HL-60/S4 treated with retinoic acid at 250 ng/mL for 4 days and 3 days (cell line): ENCODE results near the gene LRRC61.

Experiments
- in situ Hi-C: fragments of 300-500 bp; cut with MboI; formaldehyde crosslinking; loops from 2 replicates; pipeline ENCODE4 v1.7.0; 2022; ENCODE audit warnings: low sequenced_read_pairs

The LRRC61 gene

DNA sequence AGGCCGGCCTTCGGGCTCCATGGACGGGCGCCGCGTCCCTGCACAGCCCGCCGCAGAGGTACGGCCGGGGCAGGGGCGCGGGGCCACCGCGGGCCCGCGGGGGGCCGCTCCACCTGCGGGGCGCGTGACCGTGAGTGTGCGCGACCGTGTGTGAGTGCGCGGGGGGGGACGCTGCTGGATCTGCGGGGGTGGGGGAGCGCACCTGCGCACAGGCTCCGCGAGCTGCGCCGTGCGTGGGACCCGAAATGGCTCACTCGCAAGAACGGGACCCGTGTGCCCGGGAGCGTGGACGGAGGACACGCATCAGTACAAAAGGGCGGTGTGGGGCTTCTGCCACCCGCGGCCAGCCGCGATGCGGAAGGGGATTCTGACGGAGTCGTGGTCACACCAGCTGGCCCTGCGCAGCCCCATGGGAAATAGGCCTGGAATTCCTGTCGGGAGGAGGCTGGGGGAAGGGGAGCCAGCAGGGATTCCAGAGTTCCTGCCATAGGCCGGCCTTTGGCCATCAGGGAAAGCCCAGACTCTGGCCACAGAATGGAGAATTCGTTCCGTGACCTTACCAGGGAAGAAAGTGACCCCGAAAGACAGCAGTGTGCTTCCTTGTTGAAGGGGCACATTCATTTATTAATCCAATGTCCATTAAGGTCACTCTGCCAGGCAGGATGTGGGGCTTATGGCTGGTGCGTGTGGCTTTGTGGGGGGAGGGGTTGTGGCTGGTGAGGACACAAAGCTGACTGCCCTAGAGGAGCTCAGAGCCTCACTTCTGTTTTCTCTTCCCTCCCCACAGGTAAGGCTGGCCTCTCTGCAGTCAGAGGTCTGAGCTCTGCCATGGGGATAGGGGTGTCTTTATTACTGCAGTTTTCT lies 46.0 kb downstream of the LRRC61 start:
- in situ Hi-C loops, result no loop called here

- in situ Hi-C loops, result no loop called here
Measured at GRCh38 chr7:150369748-150370501, 46.8 kb downstream of the LRRC61 start.

DNA sequence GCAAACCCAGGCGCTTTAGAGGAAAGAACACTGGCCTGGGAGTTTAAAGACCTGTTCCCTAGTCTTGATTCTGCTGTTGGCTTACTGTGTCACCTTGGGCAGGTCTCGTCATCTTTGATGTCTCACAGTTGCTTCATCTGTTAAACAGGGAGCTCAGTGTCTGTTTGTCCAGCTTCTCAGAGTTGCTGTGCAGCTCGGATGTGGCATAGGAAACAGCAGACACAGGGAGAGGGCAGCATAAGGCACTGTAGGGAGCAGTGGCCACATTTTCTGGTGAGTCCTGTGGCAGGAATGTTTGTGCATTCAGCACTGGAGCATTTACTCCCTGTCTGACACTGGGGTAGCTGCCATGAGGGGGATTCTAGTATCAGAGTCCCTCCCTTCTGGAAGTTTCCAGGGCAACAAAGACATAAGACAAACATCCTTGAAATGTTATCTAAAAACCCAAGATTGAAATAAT lies 47.5 kb downstream of the LRRC61 start:
- in situ Hi-C loops, result no loop called here

DNA sequence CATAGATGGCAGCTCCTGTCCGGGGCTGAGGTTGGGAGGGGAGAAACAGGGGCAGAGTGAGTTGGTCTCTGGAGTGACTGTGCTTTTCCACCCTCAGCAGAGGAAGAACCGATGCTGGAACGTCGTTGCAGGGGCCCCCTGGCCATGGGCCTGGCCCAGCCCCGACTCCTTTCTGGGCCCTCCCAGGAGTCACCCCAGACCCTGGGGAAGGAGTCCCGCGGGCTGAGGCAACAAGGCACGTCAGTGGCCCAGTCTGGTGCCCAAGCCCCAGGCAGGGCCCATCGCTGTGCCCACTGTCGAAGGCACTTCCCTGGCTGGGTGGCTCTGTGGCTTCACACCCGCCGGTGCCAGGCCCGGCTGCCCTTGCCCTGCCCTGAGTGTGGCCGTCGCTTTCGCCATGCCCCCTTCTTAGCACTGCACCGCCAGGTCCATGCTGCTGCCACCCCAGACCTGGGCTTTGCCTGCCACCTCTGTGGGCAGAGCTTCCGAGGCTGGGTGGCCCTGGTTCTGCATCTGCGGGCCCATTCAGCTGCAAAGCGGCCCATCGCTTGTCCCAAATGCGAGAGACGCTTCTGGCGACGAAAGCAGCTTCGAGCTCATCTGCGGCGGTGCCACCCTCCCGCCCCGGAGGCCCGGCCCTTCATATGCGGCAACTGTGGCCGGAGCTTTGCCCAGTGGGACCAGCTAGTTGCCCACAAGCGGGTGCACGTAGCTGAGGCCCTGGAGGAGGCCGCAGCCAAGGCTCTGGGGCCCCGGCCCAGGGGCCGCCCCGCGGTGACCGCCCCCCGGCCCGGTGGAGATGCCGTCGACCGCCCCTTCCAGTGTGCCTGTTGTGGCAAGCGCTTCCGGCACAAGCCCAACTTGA lies 48.2 kb downstream of the LRRC61 start:
- in situ Hi-C loops, result no loop called here

GRCh38 chr7:150371996-150372270 lies 48.8 kb downstream of the LRRC61 start:
- in situ Hi-C loops, result no loop called here

DNA sequence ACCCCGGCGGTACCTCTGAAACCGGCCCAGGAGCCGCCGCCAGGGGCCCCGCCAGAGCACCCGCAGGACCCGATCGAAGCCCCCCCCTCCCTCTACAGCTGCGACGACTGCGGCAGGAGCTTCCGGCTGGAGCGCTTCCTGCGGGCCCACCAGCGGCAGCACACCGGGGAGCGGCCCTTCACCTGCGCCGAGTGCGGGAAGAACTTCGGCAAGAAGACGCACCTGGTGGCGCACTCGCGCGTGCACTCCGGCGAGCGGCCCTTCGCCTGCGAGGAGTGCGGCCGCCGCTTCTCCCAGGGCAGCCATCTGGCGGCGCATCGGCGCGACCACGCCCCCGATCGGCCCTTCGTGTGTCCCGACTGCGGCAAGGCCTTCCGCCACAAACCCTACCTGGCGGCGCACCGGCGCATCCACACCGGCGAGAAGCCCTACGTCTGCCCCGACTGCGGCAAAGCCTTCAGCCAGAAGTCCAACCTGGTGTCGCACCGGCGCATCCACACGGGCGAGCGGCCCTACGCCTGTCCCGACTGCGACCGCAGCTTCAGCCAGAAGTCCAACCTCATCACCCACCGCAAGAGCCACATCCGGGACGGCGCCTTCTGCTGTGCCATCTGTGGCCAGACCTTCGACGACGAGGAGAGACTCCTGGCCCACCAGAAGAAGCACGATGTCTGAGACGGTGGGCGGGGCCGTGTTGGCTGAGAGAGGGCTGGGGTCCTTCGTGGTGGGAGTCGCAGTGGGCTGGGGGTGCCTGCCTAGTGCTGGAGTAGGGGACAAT lies 49.3 kb downstream of the LRRC61 start:
- in situ Hi-C loops, result no loop called here

DNA sequence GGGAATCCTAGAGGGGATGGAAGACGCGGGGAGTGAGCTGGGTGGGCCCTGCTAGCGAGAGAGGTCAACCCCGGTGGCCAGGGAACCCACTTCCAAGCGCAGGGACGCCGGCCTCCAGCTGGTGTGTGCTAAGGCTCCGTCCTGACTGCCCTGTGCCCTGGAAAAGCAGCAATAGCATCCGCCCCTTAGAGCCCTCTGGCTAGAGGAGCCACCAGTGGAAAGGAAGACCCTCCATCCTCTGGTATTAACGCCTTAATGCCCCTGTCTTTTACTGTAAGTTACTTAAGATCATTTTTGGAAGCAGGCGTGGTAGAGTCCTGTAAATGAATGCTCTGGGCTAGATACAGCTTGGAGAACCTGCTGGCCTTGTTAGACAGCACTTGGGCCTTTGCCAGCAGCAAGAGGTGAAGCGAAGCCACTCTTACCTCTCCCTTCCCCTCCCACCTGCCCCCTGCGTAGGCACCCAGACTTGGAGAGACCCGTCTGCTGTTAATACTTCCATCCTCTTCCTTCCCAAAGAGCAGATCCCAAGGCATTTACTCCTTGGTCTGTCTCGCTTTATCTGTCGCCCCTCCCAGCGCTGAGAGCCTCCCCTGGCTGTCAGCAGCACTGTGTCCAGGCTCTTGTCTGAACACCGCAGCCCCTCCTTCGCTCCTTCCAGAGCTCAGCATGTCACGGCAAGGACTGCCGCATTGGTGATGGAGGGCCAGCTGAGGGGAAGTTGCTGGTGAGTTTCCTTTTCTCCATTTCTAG lies 50.1 kb downstream of the LRRC61 start:
- in situ Hi-C loops, result no loop called here

DNA sequence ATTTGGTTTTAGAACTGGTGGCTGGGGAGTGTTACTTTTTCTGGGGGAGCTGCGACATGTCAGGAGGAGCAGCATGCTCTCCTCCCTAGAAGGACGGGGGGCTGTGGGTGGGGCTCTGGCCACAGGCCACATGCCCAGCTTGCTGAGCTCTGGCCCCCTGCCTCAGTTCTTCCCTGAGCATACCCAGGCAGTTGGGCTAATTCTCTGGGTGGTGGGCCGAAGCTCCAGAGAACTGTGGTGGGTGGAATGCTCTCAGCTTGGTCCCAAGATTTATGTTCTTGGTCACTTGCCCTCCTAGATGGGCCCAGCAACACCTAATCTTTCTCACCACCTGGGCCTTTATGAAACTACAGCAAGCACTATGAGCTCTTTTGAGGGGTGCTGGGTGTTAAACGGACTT lies 50.9 kb downstream of the LRRC61 start:
- in situ Hi-C loops, result no loop called here

DNA sequence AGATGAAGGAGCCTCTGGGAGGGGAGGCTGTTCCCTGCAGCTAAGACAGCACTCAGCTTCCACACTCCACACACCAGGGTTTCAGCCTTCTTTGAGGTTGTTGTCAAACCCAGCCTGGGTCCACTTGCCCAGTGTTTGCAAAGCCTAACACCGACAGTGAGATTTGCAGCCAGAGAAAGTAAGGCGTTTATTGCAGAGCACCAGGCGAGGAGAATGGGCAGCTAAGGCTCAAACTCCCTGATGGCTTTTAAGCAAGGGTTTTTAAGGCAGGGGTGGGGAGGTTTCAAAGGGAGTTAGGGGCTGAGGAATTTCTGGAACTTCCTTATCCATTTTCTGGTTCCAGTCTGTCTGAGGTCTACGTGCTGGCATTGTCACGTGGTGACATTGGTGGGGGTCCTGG lies 51.3 kb downstream of the LRRC61 start:
- in situ Hi-C loops, result no loop called here

DNA sequence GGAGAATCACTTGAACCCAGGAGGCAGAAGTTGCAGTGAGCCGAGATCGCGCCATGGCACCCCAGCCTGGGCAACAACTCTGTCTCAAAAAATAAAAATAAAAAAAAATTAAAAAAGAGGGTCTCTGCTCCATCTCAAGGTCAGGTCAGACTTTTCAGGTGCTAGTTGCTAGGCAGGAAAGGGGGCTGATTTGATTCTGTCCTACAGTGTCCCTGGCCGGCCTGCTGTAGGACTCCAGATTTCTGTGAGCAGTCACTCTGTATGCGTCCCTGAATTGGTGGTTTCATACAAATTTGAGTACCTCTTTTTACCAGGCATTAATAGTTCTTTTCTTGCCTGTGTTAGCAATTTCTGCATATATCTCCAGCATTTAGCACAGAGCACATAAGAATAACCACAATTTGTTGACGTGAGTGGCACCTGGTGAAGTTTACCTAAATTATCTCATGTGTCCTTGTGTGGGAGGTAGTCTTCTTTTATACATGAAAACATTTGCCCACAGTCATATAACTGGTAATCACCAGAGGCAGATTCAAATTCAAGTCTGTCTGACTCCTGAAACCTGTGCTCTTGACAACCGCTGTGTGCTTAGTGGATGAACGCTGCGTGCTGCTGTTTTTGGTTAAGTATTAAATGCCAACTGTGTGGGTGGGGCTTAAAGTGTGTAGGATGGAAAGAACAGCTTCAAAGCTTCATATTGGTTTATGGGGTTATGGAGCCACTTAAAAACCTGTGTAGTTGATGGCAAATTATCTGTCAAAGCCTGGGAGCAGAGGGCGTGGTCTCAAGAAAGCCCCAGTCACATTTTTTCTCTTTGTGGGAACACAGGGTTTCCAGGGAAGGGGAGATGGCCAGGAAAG lies 52.7 kb downstream of the LRRC61 start:
- in situ Hi-C loops, result no loop called here

- in situ Hi-C loops, result no loop called here
Measured at GRCh38 chr7:150376560-150376959, 53.4 kb downstream of the LRRC61 start.

GRCh38 chr7:150377196-150377595 lies 54.0 kb downstream of the LRRC61 start:
- in situ Hi-C loops, result no loop called here

GRCh38 chr7:150377635-150378034 lies 54.5 kb downstream of the LRRC61 start:
- in situ Hi-C loops, result no loop called here

DNA sequence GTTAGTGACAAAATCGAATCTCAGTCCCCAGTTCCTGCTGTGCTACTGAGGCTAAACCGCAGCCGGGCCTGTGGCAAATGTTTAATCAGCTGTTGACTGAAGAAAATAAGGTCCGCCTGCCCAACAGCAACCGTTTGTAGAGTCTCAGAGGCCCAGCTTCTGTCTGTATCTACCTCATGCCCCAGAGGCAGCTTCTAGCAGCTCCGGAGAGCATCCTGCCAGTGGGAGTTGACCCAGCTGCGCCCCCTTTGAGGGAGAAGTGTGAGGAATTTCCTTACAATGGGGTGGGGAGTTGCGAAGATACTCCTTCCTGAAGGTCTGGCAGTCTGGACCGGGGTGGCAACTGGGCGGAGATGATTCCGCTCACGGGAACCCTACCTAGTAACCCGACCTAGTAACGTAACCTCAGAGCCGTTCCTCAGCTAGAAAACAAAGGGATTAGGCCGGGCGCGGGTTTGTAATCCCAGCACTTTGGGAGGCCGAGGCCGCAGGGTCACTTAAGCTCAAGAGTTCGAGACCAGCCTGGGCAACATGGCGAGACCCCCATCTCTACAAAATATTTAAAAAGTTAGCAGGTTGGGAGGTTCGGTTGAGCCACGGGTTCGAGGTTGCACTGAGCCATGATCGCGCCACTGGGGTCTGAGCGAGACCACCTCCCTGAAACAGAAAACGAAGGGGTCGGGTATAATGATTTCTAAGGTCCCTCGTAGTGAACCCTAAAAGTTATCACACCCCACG lies 55.1 kb downstream of the LRRC61 start:
- in situ Hi-C loops, result no loop called here

GRCh38 chr7:150378853-150379440 lies 55.8 kb downstream of the LRRC61 start, which contains the start of gene ZNF775:
Gene ZNF775 (plus strand): TSS chr7:150379330. CDS start chr7:150388471, 9,141 bp downstream.
- in situ Hi-C loops, result no loop called here

- in situ Hi-C loops, result no loop called here
Measured at GRCh38 chr7:150379441-150380379, 56.6 kb downstream of the LRRC61 start.

- in situ Hi-C loops, result no loop called here
Measured at GRCh38 chr7:150380463-150380862, 57.3 kb downstream of the LRRC61 start.
